HG03571 (cell line): ENCODE measurements around the gene DBNL.

Experiments used
- ATAC-seq: cut with Tn5 transposase; IDR thresholded peaks from one replicate; pipeline ENCODE4 v1.9.1; 2021; ENCODE audit not compliant: unreplicated experiment

DBNL gene

DNA sequence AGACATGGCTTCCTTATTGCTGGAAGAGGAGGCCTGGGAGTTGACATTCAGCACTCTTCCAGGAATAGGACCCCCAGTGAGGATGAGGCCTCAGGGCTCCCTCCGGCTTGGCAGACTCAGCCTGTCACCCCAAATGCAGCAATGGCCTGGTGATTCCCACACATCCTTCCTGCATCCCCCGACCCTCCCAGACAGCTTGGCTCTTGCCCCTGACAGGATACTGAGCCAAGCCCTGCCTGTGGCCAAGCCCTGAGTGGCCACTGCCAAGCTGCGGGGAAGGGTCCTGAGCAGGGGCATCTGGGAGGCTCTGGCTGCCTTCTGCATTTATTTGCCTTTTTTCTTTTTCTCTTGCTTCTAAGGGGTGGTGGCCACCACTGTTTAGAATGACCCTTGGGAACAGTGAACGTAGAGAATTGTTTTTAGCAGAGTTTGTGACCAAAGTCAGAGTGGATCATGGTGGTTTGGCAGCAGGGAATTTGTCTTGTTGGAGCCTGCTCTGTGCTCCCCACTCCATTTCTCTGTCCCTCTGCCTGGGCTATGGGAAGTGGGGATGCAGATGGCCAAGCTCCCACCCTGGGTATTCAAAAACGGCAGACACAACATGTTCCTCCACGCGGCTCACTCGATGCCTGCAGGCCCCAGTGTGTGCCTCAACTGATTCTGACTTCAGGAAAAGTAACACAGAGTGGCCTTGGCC is 16.6 kb downstream of the DBNL start:
- ATAC-seq: no peak

DNA sequence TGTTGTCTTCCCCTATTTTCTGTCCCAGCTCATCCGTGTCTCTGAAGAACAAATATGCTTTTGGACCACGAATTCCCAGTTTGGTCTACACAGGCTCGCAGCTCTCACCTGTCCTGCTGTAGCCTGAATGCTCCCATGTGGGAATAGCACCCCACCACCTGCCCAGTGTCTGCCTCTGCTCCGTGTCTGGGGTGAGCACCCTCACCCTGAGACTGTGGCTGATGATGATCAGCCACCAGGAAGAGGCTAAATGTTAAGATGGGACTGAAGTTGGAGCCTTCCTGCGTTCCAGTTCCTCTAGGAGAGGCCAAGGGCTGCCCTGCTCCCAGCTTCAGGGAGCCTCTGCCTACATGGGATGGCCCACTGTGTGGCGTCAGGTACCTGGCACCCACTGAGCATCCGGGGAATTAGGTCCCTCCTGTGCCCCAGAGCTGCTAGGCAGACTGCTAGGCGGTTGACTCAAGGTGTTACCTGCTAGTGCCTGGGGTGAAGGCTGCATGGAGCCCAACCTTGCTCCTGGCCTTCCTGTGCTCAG is 17.2 kb downstream of the DBNL start:
- ATAC-seq: no peak

DNA sequence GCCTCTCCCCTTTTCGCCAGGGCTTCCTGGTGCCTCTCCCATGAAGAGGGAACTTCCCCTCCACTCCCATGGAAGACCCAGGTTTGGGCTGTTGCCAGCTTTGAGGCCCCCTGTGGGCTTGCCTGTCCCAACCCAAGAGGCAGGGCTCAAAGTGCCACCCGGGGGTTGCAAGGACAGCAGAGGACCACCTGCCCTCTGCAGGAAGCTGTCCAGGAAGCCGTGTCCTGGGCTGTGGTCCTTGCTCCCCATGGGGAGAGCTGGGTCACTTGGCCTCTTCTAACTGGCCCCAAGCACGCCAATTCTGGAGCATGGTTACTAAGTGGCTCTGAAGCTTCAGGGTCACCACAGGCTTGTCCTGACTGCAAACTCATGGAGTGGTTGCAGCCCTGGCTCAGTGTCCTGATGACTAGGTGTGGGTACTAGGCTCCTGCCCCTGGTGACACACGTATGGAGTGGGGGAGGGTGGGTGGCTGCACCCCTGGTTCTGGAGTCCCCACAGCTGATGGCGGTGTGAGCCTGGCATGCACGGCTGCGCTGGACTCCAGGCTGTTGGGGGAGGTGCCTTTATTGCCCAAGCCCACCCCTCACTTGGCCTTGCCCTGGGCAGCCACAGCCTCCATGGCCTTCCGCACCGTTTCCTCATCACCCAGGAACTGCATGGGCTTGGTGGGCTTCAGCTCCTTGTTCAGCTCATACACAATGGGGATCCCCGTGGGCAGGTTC is 17.8 kb downstream of the DBNL start:
- no peak for ATAC-seq

DNA sequence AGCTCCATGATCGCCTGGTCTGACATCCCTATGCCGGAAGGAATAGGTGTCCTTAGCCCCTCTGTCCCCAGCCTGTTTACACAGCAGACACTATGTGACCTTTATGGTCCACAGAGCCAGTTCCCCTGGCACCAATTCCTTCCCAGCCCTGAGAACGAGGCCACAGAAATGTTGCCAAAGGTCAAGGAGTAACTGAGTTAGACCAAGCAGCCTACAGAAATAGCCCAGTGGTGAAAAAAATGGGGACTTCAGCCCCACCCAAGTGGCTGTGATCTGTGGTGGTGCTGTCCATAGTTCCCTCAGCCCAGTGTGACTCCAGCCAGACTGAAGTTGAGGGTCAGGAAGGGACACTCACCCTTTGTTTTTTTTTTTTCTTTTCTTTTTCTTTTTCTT is 18.4 kb downstream of the DBNL start:
- ATAC-seq: no peak

DNA sequence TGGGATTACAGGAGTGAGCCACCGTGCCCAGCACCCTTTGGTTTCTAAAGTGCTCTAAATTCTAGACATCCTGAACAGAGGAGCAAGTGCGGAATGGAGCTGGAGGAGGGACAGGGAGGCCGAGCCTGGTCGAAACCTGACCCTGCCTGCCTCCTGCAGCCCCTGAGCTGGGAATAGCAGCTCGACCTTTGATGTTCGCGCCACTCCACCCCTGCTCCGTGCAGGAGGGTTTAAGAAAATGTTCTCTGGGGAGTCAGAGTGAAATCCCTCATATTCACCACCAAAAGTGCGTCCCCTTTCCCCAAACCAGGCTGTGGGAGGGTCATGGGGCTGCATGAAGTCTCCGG is 19.0 kb downstream of the DBNL start:
- no peak for ATAC-seq

DNA sequence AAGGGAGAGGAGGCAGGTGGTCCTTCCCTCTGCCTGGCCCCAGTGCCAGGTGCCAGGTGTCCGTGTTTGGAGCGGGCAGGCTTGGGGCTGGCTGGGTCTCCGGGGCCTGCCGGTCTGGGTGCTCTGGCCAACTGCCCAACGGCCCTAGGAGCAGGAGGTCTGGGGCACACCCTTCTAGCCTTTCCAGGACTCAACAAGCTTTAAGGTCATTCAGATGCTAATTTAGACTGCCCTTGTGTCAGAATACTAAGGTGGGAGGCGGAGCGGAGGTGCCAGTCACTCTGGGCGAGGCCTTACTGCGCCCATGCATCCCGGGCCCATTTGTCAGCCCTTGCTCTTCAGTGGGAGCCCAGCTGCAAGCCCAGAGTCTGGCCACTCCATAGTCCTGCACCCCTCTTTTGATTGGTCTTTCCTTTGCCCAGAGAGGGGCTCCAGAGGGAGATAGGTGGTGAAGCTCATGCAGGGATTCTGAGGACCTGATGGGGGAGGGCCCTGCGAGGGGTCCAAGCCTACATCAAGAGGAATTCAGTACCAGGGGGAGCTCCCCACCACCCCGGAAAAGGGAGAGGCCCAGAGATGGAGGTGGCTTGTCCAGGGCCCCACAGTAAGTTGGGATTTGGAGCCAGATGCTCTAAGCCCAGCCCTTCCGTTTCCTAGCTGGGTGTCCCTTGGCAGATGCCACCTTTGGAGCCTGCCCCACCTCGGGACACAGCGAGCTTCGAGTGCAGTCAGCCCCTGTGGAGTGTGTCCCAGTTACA is 19.6 kb downstream of the DBNL start:
- ATAC-seq: no peak

DNA sequence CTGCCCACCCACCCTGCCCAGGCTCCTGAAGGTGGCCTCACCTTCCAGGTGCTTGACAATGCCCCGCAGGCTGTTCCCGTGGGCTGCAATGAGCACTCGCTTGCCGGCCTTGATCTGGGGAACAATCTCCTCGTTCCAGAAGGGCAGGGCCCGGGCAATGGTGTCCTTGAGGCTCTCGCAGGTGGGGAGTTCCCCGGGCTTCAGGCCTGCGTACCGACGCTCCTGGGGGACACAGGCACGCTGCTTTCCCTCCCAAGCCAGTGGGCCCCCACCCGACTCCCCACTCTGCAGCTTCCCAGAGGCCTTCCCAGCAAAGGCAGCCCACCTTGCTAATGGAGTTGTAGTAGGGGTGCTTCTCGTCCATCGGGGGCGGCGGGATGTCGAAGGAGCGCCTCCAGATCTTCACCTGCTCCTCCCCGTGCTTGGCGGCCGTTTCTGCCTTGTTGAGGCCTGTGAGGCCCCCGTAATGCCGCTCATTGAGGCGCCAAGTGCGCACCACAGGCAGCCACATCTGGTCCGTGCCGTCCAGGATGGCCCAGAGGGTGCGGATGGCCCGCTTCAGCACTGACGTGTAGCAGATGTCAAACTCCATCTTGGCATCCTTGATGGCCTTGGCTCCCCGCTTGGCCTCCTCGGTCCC is 20.4 kb downstream of the DBNL start:
- ATAC-seq: no peak

DNA sequence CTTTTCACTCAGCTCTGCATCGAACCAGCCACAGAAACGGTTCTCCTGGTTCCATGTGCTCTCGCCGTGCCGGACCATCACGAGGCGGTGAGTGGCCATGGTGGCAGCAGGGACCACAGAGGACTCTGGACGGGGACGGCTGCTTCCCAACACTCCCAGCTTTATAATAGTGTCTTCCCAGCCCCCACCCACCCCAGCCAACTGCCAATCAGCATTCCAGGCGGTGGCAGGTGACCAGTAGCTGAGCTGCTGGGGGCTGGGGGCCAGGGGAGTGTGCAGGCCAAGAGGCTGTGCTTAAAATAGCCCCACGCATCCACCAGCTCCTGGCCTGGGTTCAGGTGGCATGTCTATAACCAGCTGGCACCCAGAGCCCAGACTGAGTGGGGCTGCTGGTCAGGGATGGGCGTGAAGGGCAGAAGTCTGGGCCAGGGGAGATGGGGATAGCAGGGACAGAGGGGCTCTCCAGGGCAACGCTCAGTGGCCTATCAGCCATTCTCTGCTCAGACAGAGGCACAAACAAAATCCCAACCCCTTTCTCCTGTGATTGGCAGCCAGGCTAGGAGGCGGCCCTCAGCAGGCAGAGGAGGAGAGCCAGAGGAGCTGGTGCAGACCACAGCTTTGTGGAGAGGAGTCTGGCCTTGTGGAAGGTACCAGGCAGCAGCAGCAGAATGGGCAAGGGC is 21.1 kb downstream of the DBNL start, which contains the start of gene PGAM2:
TSS of gene PGAM2 (minus strand) at position 137 of the 680 bp plus-strand sequence. CDS start at position 99, 38 bp downstream.
- no peak for ATAC-seq

DNA sequence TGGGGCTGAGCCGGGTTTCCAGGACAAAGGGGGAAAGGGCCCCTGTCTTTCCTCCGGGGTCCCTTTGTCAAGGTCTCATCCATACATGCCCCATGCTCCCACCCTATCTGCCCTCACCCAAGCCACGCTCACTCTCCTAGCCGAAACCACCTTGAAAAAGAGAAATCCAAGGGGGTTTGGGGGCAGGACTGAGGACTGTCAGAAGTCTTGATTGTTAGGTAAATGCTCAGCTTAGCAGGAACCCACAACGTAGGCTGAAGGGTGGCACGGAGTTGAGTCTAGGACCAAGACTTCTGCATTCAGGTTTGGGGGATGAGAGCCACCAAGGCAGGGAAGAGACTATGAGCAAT is 21.6 kb downstream of the DBNL start:
- no peak for ATAC-seq

DNA sequence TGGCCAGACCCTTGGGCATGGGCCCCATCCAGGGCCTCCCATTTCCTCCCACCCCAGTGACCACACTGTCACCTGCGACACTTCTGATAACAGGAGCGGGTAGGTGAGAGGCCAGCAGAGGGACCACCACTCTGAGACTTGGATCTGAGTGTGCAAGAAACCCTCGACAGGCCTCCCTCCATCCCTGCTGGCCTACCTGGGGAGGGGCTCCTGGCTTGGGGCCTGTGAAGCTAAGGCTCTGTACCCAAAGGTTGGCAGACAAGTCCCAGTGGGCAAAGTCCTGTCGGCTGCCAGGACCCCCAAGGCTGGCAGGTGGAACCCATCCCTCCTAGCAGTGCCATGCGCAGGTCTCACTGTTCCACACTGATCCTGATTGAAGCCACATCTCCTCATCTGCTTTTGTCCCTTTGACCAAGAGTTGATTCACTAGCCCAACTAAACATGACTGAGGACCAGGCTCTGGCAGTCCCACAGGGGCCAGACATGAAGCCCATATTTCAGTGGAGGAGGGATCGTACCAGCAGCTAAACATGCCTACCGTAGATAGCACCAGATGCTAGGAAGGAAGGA is 22.1 kb downstream of the DBNL start:
- no peak for ATAC-seq

DNA sequence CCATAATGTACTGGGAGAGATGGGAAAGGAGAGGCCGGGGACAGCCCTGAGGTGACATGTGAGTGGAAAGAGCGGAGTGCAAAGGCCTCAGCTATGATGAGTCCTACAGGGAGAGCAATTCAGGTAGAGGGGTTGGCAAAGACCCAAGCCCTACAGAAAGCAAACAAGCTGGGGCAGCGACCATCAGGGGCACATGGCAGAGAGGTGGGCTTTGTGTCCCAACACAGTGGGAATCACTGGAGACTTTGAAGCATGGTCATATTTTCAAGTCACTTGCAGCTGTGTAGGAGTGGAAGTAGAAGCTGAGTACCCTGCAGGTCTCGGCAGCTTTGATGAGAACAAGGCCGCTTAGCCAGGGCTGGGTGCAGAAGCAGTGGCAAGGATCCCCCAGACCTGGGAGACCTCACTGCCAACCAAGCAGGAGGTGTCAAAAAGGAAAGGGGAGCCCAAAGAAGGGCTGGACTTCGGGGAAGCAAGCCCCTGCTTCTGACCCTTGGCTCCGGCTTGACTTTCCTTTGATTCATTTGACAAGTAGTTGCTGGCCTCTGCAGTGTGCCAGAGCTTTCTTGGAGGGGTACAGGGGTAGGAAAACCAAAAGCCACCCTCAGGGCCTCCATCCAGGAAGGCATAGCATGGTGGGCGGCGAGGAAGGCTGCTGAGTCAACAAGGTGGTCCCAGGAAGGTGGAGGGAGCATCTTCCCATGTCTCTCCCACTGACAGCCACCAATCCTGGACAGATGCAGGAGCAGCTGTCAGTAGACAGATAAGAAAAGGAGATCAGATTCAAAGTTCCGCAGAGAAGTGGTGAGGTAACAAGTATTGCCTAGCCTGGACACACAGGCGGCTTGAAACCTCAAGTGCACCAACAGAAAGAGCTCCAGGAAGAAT is 22.8 kb downstream of the DBNL start:
- no peak for ATAC-seq

DNA sequence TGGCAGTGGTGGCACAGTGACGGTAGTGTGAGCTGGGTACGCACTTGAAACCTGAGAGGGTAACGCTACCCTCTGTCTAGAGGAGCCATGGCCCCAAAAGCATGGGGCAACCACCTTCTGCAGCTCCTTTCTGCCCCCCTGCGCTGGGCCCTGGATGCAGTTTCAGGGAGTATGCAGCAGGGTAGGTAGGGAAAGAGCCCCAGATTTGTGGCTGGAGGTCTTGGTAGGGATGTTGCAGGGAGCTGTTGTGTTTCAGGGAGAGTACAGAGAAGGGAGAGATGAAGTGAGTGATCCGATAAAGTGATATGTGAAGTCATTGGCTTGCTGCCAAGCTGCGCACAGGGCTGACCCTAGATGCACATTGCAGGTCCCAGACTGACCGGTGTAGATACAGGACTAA is 23.6 kb downstream of the DBNL start:
- no peak for ATAC-seq

DNA sequence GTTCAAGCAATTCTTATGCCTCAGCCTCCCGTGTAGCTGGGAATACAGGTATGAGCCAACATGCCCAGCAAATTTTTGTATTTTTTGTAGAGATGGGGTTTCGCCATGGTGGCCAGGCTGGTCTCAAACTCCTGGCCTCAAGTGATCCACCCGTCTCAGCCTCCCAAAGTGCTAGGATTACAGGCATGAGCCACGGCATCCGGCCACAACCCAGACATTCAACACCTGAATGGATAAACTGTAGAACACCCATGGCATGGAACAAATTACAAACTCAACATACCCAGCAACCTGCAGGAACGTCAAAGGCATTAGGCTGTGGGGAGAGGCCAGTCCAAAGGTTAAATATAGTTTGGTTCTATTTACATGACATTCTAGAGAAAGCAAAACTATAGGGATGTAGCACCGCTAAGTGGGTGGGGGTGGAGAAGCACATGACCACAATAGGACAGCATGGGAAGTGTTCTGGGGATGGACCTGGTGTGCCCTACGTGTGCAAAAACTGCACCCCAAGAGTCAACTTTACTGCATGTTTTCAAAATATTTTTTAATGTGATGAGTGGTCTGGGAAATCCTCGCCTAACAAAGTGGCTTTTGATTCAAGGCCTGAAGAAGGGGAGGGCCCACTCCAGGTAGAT is 27.3 kb downstream of the DBNL start:
- no peak for ATAC-seq

DNA sequence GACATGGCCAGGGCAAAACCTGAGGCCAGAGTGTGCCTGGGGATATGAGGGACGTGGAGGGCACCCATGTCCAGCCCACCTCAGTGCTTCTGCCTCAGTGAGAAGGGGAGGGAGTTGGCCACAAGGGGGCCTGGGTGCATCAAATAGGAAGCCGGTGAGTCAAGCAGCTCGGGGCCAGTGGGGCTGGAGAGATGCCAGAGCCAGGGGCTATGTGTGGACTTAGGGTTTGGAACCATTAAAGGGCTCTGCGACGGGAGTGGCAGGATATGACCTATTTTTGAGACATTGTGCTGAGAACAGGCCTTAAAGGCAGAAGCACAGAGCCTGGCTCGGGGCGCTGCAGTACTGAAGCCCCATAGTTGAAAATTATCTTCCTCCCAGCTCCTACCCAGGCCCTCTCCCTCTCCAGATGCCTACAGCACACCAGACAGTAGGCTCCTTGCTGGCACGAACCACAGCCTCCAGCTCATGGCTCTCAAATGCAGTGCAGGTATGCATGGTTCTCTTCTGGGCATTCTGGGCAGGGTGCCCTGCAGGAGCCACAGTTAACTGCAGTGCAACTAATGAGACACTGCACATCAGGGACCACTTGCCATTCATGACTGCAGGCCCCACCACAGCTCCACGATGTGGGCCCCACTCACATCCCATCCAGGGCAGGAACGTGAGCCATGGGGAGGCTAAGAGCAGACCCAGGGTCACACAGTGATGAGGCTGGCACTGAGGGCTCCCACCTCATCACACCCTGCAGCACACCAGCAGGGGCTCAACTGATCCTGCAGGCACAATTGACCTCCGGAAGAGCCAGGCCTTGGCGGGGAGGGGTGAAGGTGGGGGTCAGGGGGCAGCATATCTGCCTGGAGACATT is 28.1 kb downstream of the DBNL start:
- no peak for ATAC-seq

DNA sequence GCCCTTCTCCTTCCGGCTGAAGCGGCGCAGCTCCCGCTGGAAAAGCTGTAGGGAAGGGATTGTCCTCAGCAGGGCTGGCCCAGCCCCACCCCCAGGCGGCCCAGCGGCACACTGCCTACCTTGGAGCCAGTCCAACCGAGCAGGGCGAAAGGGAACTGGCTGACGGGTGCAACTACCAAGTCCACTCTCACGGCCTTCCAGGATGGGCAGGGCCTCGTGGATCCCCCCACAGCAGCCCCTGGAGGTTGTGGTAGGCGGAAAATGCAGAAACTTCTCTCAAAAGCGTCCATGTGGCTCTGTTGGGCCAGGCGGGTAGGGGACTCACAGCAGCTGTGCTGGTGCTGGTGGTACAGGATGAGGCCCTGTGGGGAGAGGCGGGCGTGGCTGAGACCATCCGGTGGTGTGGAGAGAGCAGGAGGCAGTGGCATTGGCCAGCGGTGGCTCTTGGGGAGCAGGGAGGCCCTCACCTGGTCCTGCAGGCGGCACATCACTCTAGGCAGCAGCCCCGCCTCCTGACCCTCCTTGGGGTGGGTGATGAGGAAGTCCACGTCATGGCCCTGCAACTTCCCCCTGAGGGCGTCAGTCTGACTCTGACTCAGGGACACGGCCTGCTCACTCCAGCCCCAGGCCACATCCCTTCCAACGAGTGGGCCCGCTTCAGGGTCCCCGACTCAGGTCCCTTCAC is 29.3 kb downstream of the DBNL start:
- ATAC-seq: no peak

DNA sequence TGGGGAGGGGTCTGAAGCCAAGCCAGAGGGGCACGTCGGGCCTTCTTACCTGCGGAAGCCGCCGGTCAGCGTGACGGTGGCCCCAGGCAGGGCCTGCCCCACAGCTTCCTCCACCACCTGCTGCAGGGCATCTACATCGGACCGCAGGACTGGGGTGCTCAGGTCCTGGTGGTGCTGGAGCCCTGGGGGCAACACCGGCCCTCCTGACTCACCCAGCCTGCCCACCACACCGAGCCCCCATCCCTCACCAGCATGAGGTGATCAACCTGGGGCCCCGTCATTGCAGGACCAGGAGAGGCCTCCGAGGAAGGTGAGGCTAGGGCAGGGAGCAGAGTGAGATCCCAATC is 29.8 kb downstream of the DBNL start:
- ATAC-seq: no peak

DNA sequence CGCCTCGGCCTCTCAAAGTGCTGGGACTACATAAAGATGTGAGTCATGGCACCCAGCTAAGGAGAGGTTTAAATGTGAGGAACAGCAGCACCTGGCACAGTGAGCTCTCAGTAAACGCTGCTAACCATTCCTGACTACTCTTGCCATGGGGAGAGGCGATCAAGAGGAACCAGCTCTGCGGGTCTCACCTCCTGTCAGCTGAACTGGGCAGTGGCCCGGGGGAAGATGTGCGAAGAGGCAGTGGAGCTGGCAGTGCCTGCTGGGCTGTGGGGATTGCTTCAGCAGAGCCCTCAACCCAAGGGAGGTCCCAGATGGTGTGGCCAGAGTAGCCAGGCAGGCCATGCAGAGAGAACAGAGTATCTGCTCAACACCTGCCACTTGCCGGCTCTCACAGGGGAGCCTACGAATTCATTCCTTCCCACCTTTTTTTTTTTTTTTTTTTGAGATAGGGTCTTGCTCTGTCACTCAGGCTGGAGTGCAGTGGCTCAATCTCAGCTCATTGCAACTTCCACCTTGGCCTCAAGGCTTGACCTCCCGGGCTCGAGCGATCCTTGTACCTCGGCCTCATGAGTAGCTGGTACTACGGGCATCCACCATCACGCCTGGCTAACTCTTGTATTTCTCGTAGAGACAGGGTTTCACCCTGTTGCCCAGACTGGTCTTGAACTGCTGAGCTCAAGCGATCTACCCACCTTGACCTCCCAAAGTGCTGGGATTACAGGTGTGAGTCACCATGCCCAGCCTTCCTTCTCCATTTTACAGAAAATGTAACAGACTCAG is 31.0 kb downstream of the DBNL start:
- no peak for ATAC-seq
